Medulla oblongata (tissue), 1 donor: Measurements from ENCODE around the gene HBG2.

Experiments
- DNase-seq: peaks from one replicate; pipeline ENCODE4 v3.0.0-alpha.2; 2015; ENCODE audit errors: extremely low spot score

The HBG2 gene

DNA sequence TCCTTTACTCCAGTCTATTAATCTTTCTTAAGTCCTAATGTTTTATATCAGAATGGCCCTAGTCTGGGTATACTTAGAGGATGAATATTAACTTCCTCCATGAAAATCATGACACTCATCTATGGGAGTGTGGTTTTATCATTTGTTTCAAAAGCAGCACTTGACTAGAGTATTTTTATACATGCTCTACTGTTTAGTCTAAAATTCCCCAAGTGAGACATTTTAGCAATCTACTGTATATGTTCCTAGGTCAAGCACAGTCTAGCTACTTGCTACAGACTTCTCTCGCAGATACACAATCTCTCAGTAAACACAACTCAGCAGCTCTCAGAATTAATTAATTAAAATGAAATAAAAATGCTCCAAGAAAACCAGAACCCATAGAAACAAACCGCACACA lies 24.8 kb downstream of the HBG2 start:
- no peak for DNase-seq

DNA sequence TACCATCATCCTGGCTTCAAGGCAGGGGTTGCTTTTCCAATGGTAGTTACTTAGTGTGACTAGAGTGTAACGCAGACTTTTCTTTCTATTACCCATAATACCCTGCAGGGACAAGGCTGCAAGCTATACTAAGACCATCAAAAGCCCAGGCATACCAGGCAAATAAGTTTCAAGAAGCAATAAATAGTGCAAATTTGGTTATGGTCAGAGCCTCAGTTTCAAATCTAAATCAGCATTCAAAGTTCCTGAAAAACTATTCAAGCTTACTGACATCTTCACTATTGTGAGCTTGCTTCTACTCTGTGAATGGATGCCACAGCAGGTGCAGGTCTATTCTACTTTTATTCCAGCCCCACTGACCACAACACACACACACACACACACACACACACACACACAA lies 25.2 kb downstream of the HBG2 start:
- DNase-seq, result no peak

- no peak for DNase-seq
Observed at GRCh38 chr11:5228124-5228523, 26.5 kb downstream of the HBG2 start.

GRCh38 chr11:5227681-5228080 lies 26.9 kb downstream of the HBG2 start:
- no peak for DNase-seq

GRCh38 chr11:5226732-5227310 lies 27.8 kb downstream of the HBG2 start, which contains the start of gene HBB:
Gene HBB, minus strand, starts transcription at chr11:5227071. Its CDS starts 50 bp downstream, at chr11:5227021.
- no peak for DNase-seq

GRCh38 chr11:5225480-5225871 lies 29.1 kb downstream of the HBG2 start:
- DNase-seq, result no peak

DNA sequence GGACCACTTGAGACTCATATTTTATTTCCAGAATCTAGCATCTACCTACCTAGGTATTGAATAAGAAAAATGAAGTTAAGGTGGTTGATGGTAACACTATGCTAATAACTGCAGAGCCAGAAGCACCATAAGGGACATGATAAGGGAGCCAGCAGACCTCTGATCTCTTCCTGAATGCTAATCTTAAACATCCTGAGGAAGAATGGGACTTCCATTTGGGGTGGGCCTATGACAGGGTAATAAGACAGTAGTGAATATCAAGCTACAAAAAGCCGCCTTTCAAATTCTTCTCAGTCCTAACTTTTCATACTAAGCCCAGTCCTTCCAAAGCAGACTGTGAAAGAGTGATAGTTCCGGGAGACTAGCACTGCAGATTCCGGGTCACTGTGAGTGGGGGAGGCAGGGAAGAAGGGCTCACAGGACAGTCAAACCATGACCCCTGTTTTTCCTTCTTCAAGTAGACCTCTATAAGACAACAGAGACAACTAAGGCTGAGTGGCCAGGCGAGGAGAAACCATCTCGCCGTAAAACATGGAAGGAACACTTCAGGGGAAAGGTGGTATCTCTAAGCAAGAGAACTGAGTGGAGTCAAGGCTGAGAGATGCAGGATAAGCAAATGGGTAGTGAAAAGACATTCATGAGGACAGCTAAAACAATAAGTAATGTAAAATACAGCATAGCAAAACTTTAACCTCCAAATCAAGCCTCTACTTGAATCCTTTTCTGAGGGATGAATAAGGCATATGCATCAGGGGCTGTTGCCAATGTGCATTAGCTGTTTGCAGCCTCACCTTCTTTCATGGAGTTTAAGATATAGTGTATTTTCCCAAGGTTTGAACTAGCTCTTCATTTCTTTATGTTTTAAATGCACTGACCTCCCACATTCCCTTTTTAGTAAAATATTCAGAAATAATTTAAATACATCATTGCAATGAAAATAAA lies 29.8 kb downstream of the HBG2 start:
- DNase-seq, result no peak

GRCh38 chr11:5223686-5224085 lies 30.9 kb downstream of the HBG2 start:
- no peak for DNase-seq

- no peak for DNase-seq
Observed at GRCh38 chr11:5223146-5223545, 31.4 kb downstream of the HBG2 start.

- DNase-seq, result no peak
Observed at GRCh38 chr11:5210376-5210885, 44.1 kb downstream of the HBG2 start.

DNA sequence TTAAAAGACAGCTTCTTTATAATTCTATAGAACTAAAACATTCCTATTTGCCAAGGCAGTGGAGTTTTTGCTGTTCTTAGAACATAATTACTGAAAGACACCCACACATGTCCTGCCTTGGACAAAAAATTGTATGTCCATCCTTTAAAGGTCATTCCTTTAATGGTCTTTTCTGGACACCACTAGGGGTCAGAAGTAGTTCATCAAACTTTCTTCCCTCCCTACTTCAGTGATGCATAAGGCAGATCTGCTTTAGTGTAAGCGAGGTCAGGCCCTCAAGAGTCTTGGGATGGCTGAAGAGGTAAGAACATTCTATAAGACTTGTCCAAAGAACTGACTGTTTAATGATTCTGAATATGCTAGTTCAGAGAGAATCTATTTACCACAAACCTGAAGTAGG lies 49.8 kb downstream of the HBG2 start:
- DNase-seq, result peak; percentile 53

DNA sequence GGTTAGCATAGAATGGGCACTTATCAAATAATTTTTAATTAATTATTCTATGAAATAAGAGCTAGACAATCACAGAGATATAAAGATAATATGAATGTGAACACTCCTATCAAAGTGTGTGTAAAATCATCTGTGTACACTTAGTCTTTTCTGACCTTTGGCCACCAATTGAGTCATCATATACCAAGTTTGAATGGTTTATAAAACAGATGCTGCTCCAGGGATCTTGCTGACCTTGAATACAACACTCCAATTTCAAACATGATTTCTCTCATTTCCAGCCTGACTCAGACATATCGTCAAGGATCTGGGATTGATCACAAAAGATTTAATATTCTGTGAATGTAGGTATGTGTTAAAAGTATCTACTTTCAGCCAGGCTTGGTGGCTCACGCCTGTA lies 51.2 kb downstream of the HBG2 start:
- no peak for DNase-seq
